Lung (tissue), 12 donors: ENCODE results near the gene AMDHD2. TPM values are rescaled to one million over a fixed set of nuclear protein-coding genes. Genes with fewer than 3 reads are reported as not detected.
"Not testable (repeated sequence)": the region's sequence is repeated elsewhere in the genome, so short reads cannot be mapped to it uniquely, and the experiment has no call there.

Source experiments
- ATAC-seq: fragments of 200-7000 bp; cut with Tn5 transposase; one replicate; pipeline ENCODE4 v1.9.1; 2020; ENCODE audit warnings: moderate number of reproducible peaks; ENCODE audit not compliant: insufficient read depth, low FRiP score
- DNase-seq, 3 donors: peaks; one replicate each; pipeline ENCODE4 v3.0.0-alpha.2; 2013 to 2017
- H3K27ac ChIP-seq, 2 donors: one replicate each; pipeline ENCODE4 v1.5.1; 2013; ENCODE audit warnings: mild to moderate bottlenecking in 2 of 2, moderate library complexity in 2 of 2, control low read depth in 1 of 2, inconsistent platforms in 1 of 2, low read depth in 1 of 2, low read length in 1 of 2
- H3K27me3 ChIP-seq, 3 donors: one replicate each; pipeline ENCODE4 v1.5.1; 2013; ENCODE audit warnings: low read length in 2 of 3; ENCODE audit not compliant: control insufficient read depth in 3 of 3, insufficient read depth in 3 of 3
- H3K36me3 ChIP-seq, 4 donors: one replicate each; pipeline ENCODE4 v1.5.1; 2013; ENCODE audit warnings: low read length in 4 of 4, mild to moderate bottlenecking in 1 of 4, moderate library complexity in 1 of 4; ENCODE audit not compliant: control insufficient read depth in 4 of 4, insufficient read depth in 4 of 4
- H3K4me1 ChIP-seq, 5 donors: one replicate each; pipeline ENCODE4 v1.5.1; 2013; ENCODE audit warnings: low read length in 5 of 5, mild to moderate bottlenecking in 2 of 5, moderate library complexity in 1 of 5; ENCODE audit not compliant: control insufficient read depth in 5 of 5, insufficient read depth in 5 of 5
- H3K4me3 ChIP-seq: one replicate; pipeline ENCODE4 v1.5.1; 2013; ENCODE audit warnings: mild to moderate bottlenecking, control low read depth, moderate library complexity
- H3K9ac ChIP-seq, 2 donors: one replicate each; pipeline ENCODE4 v1.5.1; 2013; ENCODE audit warnings: low read length in 2 of 2, control low read depth in 1 of 2; ENCODE audit not compliant: insufficient read depth in 1 of 2
- H3K9me3 ChIP-seq, 4 donors: one replicate each; pipeline ENCODE4 v1.5.1; 2013; ENCODE audit warnings: low read length in 3 of 4, mild to moderate bottlenecking in 1 of 4, moderate library complexity in 1 of 4; ENCODE audit not compliant: control insufficient read depth in 4 of 4, insufficient read depth in 3 of 4
- CTCF ChIP-seq: IDR thresholded peaks from 2 replicates; pipeline ENCODE4 v1.5.1; 2012; ENCODE audit warnings: mild to moderate bottlenecking; ENCODE audit errors: control extremely low read depth, extremely low read depth
- WGBS, 2 donors: extraction: QIAGEN DNeasy Blood & Tissue Kit; methylation state at CpG; one replicate each; pipeline ENCODE4 v1.1.7; 2013; 5-methylcytosine and 5-hydroxymethylcytosine counted together
- polyA plus RNA-seq, 2 donors: library from polyadenylated mRNA; stranded (reverse); fragments of 200-250 nt; gene quantifications; one replicate each; pipeline ENCODE4 v1.2.1, GENCODE V29; 2013
- total RNA-seq, 2 donors: library from RNA; depleted of rRNA in 1 of 2; stranded (reverse); fragments of >200 nt in 1 of 2; gene quantifications; one replicate each; pipeline ENCODE4 v1.2.1, GENCODE V29; 2014 to 2021
- donor health status: control.
- donor health status: control.
- donor health status: Bipolar disorder and iron deficiency.
- donor health status: healthy.
- donor health status: DM: yes; HTN: yes; CAD: no.

The AMDHD2 gene
- total and polyA plus RNA-seq, 4 donors: 27.2 to 60.4 (median 51.9) TPM

- H3K4me1 ChIP-seq: peaks cover 8 to 49% (median 20%) of the 10 kb centered on the region in 5 donors
- DNase-seq (no peak), ATAC-seq (no peak)
Observed at GRCh38 chr16:2477327-2477726, 42.8 kb upstream of the AMDHD2 start.

GRCh38 chr16:2478279-2478678 lies 41.9 kb upstream of the AMDHD2 start:
- H3K36me3 ChIP-seq: no peaks in the 10 kb centered on the region
- H3K4me3 ChIP-seq: no peak overlapping the region
- no peak overlapping the region for H3K9ac ChIP-seq
- no peaks in the 10 kb centered on the region for H3K27me3 ChIP-seq
- H3K27ac ChIP-seq: no peak overlapping the region
- H3K9me3 ChIP-seq: no peaks in the 10 kb centered on the region
- no peak for DNase-seq
- peaks cover 2 to 49% (median 19%) of the 10 kb centered on the region in 5 donors for H3K4me1 ChIP-seq
- 64 to 77% methylated on average over 8 of the region's 8 CpGs for WGBS, 2 donors
- TF ChIP-seq CTCF: no peak
- no peak for ATAC-seq

More at GRCh38 chr16:2477327-2477726, 42.8 kb upstream of the AMDHD2 start:
- Histone ChIP-seq H3K36me3 (peaks cover 0 to 2% (median 0%) of the 10 kb centered on the region in 4 donors), H3K4me3 (no peak overlapping the region), H3K27ac (peak overlapping the region in 1 of 2 donors; percentile 8), H3K9me3 (no peaks in the 10 kb centered on the region), H3K27me3 (peaks cover 0 to 2% (median 0%) of the 10 kb centered on the region in 3 donors), H3K9ac (no peak overlapping the region)
- 92 to 95% methylated on average over 3 of the region's 3 CpGs for WGBS, 2 donors
- TF ChIP-seq CTCF: no peak

GRCh38 chr16:2479996-2480395 lies 40.2 kb upstream of the AMDHD2 start:
- DNase-seq, H3K9me3 ChIP-seq, H3K36me3 ChIP-seq, H3K9ac ChIP-seq, H3K27me3 ChIP-seq, H3K27ac ChIP-seq, H3K4me3 ChIP-seq, ATAC-seq: not testable (repeated sequence)
- 94 to 96% methylated on average over 10 of the region's 10 CpGs for WGBS, 2 donors
- H3K4me1 ChIP-seq: peaks cover 4 to 56% (median 13%) of the 10 kb centered on the region in 5 donors

GRCh38 chr16:2480948-2481347 lies 39.2 kb upstream of the AMDHD2 start:
- Histone ChIP-seq H3K4me3 (no peak overlapping the region), H3K27ac (peak overlapping the region in 1 of 2 donors; percentile 73), H3K9ac (no peak overlapping the region), H3K4me1 (peaks cover 0 to 55% (median 11%) of the 10 kb centered on the region in 5 donors), H3K9me3 (no peaks in the 10 kb centered on the region), H3K36me3 (no peaks in the 10 kb centered on the region), H3K27me3 (no peaks in the 10 kb centered on the region)
- ATAC-seq (peak; percentile 60), DNase-seq (no peak)
- TF ChIP-seq CTCF: no peak
- WGBS, 2 donors: 73 to 86% methylated on average over 12 of the region's 12 CpGs
